MM.1S (cell line): Measurements from ENCODE around the gene MGAT1.

Experiments used
- EZH2 ChIP-seq: fragments of 300-600 bp; sonication (generic); optimal IDR thresholded peaks from 2 replicates; pipeline ENCODE3; 2017; ENCODE audit warnings: low read depth, mild to moderate bottlenecking, antibody characterized with exemption, low read length, mixed read lengths
- TF ChIP-seq, protein P1 (sequence below): fragments of 300-600 bp; sonication (generic); IDR thresholded peaks from 2 replicates; pipeline ENCODE4 v1.5.1; 2016; ENCODE audit warnings: antibody characterized with exemption, low read length, mixed read lengths

DNA sequence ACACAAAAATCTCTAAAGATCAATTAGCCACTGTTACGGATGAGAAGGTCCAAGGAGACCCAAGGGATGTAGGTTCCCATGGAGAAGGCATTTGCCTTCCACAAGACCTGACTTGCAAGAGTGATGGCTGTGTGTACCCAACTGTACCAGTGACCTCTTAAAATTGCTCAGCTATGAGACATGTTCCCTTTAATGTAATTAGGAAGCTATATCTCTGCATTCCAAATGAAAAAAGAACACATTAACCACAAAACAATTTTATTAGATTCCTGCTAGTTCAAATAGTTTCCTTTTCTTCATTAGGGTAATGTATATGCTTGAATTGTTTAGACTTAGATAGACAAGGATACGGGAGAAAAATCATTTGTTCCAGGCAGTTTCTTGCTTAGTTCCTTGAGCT, 66.1 kb downstream of the MGAT1 start:
- TF ChIP-seq, protein P1, sequence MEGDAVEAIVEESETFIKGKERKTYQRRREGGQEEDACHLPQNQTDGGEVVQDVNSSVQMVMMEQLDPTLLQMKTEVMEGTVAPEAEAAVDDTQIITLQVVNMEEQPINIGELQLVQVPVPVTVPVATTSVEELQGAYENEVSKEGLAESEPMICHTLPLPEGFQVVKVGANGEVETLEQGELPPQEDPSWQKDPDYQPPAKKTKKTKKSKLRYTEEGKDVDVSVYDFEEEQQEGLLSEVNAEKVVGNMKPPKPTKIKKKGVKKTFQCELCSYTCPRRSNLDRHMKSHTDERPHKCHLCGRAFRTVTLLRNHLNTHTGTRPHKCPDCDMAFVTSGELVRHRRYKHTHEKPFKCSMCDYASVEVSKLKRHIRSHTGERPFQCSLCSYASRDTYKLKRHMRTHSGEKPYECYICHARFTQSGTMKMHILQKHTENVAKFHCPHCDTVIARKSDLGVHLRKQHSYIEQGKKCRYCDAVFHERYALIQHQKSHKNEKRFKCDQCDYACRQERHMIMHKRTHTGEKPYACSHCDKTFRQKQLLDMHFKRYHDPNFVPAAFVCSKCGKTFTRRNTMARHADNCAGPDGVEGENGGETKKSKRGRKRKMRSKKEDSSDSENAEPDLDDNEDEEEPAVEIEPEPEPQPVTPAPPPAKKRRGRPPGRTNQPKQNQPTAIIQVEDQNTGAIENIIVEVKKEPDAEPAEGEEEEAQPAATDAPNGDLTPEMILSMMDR: no peak
- TF ChIP-seq EZH2: no peak
